ENCODE data around the gene PTPRD.

- TF ChIP-seq ZNF274 (IDR thresholded peaks at IDR 0.05; ENCODE audit: low read depth, low read length), result no peak
- no peak for TF ChIP-seq YY1 (IDR thresholded peaks at IDR 0.05; ENCODE audit: insufficient read depth, insufficient read length)
- no peak for TF ChIP-seq SUZ12 (IDR thresholded peaks at IDR 0.05; ENCODE audit: extremely low read depth, insufficient read depth, insufficient read length)
Observed at GRCh38 chr9:8728910-8729309, 1883.9 kb downstream of the PTPRD start.
